GM12873 (cell line): ENCODE results near the gene ADAMTS5.

ENCODE experiments used
- TF ChIP-seq, protein P1 (sequence below): IDR thresholded peaks from 2 replicates; pipeline ENCODE4 v1.5.1; 2012; ENCODE audit warnings: low read depth, mild to moderate bottlenecking, moderate library complexity, low read length, control low read depth; ENCODE audit not compliant: insufficient read depth; ENCODE audit errors: missing control alignments

The ADAMTS5 gene

DNA sequence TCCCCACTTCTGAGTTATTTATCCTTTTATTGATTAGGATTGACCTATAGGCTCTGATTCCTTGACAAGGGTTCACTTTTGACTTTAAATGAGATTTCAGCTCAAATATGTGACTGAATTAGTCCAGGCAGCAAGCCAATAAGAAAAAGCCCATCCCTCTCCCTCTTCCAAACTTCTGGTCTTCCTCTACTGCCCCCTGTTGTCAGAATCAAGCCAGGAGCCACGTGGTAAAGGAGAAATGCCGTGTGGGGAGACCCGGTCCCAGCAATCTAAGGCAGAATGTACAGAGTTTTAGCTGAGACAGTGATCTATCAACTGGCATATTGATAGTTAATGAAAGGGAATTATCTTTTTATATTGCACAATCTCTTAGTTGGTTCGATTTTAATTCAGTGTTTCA is 5.2 kb downstream of the ADAMTS5 start:
- TF ChIP-seq, protein P1, sequence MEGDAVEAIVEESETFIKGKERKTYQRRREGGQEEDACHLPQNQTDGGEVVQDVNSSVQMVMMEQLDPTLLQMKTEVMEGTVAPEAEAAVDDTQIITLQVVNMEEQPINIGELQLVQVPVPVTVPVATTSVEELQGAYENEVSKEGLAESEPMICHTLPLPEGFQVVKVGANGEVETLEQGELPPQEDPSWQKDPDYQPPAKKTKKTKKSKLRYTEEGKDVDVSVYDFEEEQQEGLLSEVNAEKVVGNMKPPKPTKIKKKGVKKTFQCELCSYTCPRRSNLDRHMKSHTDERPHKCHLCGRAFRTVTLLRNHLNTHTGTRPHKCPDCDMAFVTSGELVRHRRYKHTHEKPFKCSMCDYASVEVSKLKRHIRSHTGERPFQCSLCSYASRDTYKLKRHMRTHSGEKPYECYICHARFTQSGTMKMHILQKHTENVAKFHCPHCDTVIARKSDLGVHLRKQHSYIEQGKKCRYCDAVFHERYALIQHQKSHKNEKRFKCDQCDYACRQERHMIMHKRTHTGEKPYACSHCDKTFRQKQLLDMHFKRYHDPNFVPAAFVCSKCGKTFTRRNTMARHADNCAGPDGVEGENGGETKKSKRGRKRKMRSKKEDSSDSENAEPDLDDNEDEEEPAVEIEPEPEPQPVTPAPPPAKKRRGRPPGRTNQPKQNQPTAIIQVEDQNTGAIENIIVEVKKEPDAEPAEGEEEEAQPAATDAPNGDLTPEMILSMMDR: no peak

DNA sequence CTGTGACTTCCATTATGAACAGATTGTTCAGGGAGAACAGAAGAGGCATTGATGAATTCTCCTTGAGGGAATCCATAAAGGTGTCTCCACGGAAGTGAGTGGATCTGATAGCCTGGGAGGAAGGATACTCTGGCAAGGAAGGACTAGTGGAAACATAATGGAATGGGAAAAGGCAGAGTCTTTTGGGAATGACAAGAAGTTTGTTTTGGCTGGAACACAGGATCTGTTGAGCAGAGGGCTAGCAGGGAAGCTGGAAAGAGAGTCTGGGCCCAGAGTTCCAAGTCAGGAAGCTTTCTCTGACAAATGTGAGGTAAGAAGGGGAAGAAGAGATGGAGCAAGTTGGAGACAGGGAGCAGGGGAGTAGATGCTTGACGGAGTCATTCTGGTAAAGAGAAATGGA is 8.1 kb downstream of the ADAMTS5 start:
- TF ChIP-seq, protein P1: no peak

DNA sequence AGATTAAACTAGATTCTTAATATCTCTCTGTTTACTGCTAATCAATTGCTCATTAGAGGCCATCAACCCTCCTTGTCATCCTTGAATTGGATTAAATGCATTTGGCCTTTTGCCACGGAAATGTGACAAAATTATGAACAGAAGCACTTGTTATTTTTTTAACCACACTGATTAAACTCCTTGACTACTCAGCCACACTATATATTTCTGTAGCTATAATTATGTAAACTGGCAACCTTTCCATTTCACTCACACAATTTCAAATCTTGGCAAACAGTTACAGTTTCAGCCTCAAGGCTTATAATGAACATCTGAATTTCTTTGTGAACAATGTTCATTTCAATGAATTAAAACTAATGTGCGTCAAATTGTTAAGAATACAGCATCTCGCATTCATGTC is 10.1 kb downstream of the ADAMTS5 start:
- TF ChIP-seq, protein P1: no peak

DNA sequence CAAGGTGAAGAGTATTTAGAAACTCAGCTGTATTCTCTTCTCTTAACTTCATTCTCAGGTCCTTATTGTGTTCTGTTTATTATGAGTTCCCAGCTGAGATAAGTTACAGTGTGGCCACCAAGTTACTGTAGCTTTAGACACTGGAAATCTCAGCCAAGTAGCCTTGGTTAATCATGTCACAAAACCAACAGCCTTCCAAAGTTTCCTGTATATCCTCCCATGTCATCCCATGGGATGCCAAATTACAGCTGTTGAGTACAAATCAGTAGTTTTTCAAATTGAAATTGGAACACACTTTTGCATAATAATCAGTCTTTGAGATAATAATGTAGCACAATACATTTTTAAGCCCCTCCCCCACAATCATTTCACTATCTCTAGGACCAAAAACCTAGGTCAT is 10.7 kb downstream of the ADAMTS5 start:
- TF ChIP-seq, protein P1: no peak

DNA sequence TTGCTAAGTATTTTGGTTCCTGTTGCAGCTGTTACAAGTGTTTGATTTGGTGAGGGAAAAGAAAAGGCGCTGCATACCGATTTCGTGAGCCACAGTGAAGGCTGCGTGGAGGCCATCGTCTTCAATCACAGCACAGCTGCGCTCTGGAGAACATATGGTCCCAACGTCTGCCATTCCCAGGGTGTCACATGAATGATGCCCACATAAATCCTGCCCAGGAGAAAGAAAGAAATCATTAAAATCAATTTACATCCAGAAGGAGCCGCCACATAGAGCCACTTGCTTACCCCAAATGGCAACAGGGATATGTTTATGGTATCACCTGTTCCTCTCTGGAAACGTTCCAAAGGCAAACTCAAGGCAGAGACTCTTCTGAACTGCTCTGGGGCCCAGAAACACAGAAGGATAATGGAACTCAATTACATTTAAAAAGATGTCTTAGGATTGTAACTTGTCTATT is 12.2 kb downstream of the ADAMTS5 start:
- TF ChIP-seq, protein P1: no peak

DNA sequence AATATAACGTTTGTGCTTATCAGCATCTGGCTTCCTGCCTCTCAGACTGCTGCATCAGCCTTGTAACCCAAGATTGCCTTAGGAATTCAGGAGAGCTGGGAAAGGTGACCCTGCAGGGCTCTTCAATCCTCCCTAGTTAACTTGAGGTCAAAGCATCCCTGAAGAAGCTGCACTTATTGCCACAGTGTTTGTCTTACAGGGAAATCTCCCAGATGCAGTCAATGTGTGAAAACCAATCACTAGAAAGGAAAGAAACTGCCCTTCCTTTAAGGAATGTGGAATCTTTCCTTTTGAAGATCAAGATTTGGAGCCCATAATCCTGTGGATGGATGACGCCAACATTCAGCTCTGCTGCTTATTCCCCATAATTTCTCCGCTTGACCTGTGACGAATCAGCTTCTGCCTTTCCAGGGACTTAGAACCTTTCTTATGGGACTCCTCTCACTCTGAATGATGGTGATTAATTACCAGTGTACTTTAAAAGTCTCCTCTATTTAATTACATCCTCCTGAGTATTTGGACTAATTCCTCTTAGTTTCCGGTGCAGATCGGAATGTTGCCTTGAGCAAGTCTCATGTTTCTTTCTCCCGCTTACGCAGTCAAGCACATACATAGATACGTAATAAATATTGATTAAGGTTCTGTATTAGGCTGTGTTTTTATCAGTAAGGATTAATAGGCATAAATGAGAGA is 14.4 kb downstream of the ADAMTS5 start:
- TF ChIP-seq, protein P1: no peak

DNA sequence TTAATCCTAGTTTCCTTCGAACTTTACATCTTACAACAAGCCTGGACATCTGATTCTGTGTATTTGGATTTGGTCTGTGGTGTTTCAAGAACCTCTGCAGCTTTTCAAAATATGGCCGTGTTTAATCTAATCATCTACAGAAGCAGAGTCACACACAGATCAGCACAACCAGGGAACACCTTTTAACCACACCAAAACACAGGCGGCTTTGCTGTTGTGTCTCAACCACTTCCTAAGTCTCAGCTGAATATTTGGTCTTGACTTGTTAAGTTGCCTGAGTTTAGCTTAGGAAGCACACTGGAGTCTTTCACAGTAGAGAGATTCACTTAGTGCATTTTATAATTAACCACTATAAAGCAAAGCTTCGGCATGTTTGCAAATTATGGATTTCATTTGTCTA is 17.1 kb downstream of the ADAMTS5 start:
- TF ChIP-seq, protein P1: no peak
